GM21786 (cell line): ENCODE results near the gene RPTOR.
"Not testable (repeated sequence)": the region's sequence is repeated elsewhere in the genome, so short reads cannot be mapped to it uniquely, and the experiment has no call there.

Experiments
- ATAC-seq: cut with Tn5 transposase; IDR thresholded peaks from one replicate; pipeline ENCODE4 v1.9.1; 2021; ENCODE audit not compliant: unreplicated experiment

The RPTOR gene

DNA sequence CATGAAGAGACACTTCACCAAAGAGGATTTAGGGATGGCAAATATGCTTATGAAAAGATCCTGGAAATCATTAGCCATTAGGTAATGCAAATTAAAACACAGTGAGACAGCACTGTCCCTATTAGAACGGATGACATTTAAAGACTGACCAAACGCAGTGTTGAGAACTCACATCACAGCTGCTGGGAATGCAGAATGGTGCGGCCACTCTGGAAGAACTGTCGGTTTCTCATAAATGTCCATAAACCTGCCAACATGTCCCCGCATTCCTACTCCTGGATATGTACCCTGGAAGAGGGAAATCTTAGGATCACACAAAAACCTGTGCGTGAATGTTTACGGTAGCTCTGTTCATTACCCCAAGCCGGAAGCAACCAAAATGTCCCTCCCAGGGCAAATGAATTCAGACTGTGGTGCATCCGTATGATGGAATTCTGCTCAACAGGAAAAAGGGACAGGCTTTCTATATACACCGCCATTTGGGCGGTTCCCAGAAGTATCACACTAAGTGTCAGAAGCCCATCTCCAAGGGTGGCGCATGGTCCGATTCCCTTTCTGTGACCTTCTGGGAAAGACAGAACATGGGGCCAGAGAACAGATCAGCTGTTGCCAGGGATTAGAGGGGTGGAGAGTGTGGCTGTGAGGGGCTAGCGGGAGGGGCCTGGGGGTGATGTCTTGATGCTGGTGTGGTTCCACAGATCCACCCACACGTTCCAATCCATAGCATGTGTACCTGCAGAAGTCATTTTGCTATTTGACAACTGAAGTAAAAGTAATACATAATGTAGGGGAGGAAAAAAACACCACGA is 249.8 kb downstream of the RPTOR start:
- no peak for ATAC-seq

DNA sequence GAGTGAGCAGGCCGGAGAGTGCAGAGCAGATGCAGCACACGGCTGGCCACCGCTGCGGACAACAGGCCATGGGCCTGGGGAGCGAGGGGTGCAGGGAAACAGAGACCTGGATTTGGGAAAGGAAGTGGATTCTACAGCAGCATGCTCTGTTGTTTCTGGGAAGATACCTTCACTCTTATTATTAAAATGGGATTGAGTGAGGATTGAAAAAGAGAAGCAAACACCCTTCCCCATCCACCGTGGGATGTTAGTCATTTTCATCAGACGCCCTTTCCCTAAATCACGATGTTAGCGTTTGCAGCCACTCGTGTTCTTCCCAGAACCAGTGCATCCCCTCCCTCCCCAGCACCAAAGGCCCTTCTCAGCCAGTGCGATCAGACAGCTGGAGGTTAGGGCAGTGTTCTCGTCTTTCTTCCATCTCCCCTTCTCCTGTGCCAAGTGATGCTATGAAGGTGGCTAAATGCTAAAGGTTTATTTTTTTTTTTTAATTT is 250.5 kb downstream of the RPTOR start:
- no peak for ATAC-seq

GRCh38 chr17:80795754-80796153 is 251.1 kb downstream of the RPTOR start:
- no peak for ATAC-seq

DNA sequence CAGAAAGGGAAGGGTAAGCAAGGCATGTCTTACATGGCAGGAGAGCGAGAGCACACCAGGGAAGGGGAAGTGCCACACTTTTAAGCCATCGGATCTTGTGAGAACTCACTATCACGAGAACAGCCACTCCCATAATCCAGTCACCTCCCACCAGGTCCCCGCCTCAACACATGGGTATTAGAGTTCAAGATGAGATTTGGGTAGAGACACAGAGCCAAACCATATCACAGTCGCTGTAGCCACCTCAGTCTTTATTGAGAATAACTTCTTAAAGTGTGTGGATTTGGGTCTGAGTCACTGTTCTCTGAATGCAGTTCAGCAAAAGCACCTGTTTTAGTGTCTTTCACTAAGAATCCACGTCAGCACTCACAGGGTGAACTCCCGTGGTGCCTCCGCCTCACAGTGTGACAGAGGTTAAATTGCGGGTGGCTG is 251.8 kb downstream of the RPTOR start:
- no peak for ATAC-seq

- ATAC-seq = not testable (repeated sequence)
Observed at GRCh38 chr17:80797222-80797621, 252.6 kb downstream of the RPTOR start.

DNA sequence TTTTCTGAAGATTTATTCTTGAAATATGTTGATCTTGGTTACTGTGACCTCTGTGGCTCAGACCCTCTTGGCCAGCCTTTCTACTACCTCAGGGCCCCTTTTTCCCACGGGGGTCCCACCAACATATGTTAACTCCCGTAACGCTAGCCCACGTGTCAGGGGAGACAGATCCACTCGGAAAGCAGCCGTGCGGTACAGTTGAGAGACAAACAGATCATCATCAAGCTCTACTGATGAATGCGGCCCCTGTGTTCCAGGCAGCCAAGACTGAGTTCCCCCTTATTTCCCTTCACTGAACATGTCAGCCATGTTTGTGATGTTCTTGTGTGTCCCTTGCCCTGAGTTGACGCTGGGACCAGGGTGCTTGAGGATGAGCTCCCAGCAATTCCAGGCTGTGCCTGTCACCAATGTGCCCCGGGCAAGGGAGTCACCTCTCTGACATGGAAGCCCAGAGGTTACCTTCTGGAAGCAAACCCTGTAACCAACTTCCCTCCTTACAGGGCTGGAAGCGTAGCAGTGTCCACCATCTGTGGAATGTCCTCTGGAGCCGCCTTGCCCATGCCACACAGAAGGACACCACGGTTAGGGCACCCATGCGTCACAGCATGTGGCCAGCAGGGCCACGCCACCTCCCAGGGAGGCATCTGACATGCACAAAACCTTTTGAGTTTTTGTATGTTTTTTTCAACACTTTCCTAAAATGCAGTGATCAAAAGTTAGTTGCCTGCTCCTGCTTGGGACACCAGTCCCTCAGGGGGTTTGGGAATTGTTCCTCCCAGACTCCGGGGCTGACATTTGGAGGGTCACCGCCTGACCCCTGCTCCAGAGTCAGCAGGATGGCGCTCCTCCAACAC is 253.3 kb downstream of the RPTOR start:
- ATAC-seq = no peak

- ATAC-seq = no peak
Observed at GRCh38 chr17:80798595-80799537, 254.2 kb downstream of the RPTOR start.

DNA sequence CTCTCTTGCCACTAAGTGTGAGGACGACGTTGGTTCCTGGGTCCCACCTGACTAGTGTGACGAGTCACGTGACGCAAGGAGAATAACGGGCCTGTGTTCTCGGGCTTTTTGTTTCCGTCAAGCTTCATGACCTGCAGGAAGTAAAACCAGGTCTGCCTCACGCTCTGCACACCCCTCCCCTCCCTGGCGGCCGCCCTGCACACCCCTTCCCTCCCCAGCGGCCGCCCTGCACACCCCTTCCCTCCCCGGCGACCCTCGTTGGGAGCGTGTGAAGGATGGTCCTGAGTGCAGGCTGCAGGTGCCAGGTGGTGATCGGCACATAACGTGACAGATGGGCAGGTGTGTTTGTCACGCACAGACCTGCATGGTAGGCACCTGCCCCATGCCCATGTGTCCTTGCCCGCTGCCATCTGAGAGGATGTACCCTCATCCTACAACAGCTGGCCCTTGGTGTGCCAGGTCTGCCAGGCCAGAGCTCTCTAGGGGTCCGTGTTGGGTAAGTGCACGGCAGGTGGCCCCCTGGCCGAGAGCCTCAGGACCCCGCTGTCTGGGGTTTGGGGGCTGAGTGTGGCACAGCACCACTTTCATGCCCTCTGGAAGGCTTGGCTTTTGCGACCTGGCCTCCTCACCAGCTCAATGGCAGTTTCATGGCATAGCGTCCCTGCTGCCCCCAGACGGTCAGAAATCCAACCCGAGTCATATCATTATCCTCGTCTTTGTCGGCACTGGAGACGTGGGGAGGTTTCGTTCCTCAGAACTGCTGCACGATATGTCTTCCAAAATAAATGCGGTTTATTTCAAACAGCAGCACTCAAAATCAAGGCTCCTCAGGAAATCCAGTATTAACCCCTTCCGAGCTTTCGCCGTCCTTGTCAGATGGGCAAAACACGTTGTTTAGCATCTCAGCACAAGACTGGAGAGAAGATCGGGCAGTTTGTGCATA is 255.2 kb downstream of the RPTOR start:
- no peak for ATAC-seq

DNA sequence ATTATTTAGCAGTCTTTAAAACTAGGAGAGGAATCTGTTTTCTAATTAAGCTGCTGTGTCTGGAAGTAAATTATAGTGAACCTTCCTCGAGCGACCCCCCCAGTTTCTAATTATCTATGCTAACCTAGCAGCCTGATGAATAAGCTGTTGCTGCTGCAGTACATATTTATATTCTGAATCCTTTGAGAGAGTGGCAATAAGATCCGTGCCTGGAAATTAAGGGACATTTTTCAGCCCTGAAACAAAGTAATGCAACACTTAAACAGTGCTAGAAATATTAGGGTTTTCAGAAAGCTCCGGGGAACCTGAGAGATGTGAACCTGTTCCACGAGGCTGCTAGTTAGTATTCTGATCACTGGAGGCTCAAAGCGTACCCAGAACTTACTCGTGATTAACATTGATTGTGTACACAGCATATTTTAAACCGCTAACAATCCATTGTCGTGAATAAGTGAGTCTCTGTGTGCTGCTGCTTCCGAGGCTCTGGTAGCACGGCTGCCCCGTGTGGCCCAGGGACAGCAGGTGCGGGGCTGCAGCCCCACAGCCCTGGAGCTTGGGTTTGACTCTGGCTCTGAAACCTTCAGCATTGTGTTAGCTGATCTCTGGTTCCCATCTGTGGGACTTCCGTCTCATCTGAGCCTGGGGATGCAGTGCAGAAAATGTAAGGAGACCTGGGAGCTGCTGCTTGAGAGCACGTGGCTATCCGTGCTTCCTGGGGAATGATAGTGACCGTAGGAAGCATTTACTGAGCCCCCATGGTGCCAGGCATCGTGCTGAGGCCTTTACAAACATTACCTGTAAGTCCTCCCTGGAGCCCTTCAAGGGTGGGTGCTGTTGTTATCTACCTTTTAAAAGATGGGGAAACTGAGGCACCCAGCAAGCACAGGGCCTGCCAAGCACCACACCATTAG is 256.1 kb downstream of the RPTOR start:
- ATAC-seq = no peak

GRCh38 chr17:80802626-80803450 is 258.2 kb downstream of the RPTOR start:
- ATAC-seq = no peak

DNA sequence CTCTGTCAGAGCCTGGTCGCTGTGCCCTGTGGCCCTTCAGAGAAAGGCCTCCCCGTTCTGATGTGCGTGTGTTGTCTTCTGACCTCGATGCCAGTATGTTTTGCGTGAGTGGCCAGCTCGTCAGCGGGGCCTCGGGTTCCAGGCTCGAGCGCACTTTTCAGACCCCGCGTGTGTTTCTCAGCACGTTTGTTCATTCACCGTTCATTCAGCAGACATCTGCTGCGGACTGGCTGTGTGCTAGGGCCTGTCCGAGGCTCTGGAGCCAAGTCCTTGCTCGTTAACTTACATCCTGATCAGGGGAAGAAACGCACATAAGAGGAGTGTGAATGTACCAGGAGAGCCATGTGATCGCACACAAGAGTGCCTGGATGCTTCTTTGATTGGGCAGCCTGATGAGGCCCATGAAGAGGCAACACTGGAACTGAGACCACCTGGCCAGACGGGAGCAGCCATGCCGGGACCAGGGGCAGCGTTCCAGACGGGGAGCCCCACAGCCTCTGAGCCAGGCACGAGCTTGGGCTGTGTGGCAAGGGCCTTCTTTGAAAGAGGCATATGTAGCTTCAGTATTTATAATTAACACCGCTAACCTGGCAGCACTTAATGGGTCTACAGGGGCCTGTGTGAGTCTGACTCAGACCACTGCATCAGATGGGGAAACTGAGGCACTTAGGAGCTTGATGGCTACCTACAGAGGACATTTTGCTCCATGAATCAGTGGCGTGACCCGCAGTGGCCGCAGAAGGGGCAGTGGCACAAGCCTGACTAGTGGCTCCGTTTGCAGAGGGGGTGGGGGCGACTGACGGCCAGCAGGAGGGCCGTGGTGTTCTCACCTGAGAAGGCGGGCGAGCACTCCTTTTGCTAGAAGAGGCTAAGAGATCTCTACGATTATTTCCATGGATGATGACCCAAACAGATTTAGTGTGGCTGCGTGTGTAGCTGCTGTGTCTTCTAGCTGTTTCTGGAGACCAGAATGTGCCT is 259.1 kb downstream of the RPTOR start:
- ATAC-seq = no peak

- ATAC-seq = no peak
Observed at GRCh38 chr17:80804466-80804865, 259.8 kb downstream of the RPTOR start.

- ATAC-seq = no peak
Observed at GRCh38 chr17:80805032-80805751, 260.6 kb downstream of the RPTOR start.

GRCh38 chr17:80807014-80807413 is 262.4 kb downstream of the RPTOR start:
- no peak for ATAC-seq

DNA sequence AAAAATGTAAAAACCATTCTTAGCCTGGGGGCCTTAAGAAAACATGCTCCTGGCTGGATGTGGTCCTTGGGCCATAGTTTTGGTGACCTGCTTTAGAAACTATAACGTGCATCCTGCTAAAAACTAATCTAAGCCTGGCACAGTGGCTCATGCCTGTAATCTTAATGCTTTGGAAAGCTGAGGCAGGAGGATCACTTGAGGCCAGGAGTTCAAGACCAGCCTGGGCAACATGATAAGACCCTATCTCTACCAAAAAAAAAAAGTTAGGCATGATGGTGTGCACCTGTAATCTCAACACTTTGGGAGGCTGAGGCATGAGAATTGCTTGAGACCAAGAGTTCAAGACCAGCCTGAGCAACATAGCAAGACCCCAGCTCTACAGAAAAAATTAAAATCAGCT is 263.2 kb downstream of the RPTOR start:
- ATAC-seq = no peak
